OCI-LY7 (cell line): ENCODE results near the gene POU6F2.

Experiments used
- CTCF ChIP-seq: fragments of 200-600 bp; sonication (generic); conservative IDR thresholded peaks from 2 replicates; pipeline ENCODE4 v1.5.1; 2014; ENCODE audit warnings: mild to moderate bottlenecking, antibody characterized with exemption, low read length, moderate library complexity, mixed read lengths
- EZH2phosphoT487 ChIP-seq: fragments of 200-600 bp; sonication (generic); IDR thresholded peaks from 2 replicates; pipeline ENCODE4 v1.6.1; 2018; ENCODE audit warnings: low read depth, borderline replicate concordance, mild to moderate bottlenecking, mixed run types, antibody characterized with exemption, low read length, moderate library complexity, mixed read lengths

GRCh38 chr7:39432368-39432767 lies 454.7 kb downstream of the POU6F2 start:
- TF ChIP-seq CTCF = no peak
- TF ChIP-seq EZH2phosphoT487 = no peak
